GM12892 (cell line): Measurements from ENCODE around the gene CFAP299.

Source experiments
- DNase-seq: peaks from one replicate; pipeline ENCODE4 v3.0.0; 2011; ENCODE audit not compliant: insufficient read length
- FAIRE-seq: peaks from 2 replicates; lab custom pipeline; 2011; peaks lifted over from hg19 to GRCh38; lab: Jason Lieb, UNC
- POLR2A ChIP-seq: IDR thresholded peaks from 2 replicates; pipeline ENCODE4 v1.6.1; 2011; ENCODE audit warnings: low read depth, low read length, control low read depth
- POLR2AphosphoS5 ChIP-seq: IDR thresholded peaks from 2 replicates; pipeline ENCODE4 v1.6.1; 2011; ENCODE audit warnings: low read depth, low read length, control low read depth
- TAF1 ChIP-seq: IDR thresholded peaks from 2 replicates; pipeline ENCODE4 v1.6.1; 2011; ENCODE audit warnings: low read depth, mild to moderate bottlenecking, control low read depth, low read length, borderline replicate concordance

The CFAP299 gene

DNA sequence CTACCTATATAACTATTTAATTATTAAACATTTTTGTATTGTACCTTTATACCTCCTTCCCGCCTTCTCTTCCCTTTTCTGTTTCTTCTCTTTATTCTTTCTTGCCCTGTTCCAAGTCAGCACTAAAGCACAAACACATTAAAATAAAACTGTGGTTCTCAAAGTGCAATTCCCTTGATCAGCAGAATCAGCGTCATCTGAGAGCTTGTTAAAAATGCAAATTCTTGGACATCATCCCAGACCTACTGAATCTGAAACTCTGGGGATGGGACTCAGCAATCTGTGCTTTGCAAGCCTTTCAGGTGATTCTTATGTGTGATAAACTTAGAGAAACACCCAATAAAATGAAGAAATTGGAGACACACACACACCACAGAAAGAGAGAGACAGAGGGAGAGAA is 516.5 kb downstream of the CFAP299 start:
- DNase-seq (no peak), FAIRE-seq (no peak)
- TF ChIP-seq POLR2AphosphoS5: no peak
- no peak for TF ChIP-seq POLR2A
- no peak for TF ChIP-seq TAF1

DNA sequence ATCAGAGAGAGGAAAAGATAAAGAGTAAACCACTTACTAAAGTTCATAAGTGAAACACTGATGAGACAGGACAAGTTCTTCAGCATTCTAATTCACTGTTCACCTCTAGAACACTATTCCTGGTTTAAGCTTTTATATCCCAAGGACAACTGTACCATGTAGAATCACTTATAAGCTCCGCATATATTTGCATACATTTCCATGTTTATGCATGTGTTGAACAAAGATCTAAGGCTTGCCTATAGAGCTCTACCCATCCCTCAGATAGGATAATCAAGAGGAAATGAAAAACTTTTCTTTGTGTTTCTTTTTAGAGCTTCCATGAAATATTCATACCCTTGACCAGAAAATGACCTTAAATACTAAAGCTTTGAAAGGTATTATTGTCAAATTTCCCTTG is 538.0 kb downstream of the CFAP299 start:
- FAIRE-seq (no peak), DNase-seq (no peak)
- TF ChIP-seq TAF1 (no peak), POLR2A (no peak), POLR2AphosphoS5 (no peak)

DNA sequence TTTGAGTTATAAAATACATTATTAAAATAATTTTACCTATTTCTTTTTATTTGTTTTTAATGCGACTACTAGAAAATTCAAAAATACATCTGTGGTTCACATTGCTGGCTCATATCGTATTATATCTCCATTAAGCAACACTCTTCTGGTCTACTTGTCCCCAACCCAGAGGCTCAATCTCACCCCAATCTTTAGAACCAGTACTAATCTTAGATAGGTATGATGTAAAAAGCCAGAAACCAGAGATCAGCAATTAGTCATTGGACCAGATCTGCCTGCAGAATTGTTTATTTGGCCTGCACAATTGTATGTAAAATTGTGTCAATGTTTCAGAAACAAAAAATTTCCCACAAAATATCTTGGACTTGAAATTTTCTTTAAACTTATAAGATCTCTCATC is 539.4 kb downstream of the CFAP299 start:
- FAIRE-seq (no peak), DNase-seq (no peak)
- TF ChIP-seq TAF1 (no peak), POLR2AphosphoS5 (no peak), POLR2A (no peak)

DNA sequence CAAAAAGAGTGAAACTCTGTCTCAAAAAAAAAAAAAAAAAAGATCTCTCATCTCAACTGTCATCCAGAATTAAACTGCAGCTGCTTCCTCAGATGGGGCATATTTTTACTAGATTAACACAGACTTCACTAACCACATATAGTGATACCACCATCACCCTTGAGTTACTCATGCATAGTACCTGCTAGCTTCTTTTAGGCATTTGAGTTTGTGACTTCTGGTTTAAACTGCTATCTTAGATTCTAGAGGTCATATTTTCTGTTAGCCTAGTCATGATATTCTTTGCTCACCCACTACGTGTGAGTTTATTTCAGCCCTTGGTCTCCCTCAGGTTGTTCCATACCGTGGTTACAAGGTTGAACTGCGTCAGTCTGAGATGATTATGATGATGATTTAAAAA is 540.1 kb downstream of the CFAP299 start:
- no peak for TF ChIP-seq POLR2AphosphoS5
- TF ChIP-seq TAF1: no peak
- no peak for TF ChIP-seq POLR2A
- FAIRE-seq: peak; percentile 92
- DNase-seq: peak; percentile 11

DNA sequence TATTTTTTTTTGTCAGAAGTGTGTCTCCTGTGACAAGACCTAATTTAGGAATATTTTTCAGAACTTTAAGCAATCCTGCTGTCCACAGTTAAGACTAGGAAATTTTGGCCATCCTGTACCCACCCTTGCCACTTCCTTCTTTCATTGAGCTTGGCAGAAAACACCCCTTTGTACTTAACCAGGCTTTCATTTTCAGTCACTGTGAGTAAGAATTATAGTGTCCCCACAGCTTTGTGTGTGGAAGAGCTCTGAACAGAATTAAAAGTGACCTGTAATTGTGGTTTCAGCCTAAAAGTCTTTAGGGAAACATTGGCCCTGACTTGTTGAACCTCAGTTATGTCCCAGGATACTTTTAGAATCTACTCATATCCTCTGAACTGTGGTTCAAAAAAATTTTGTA is 541.3 kb downstream of the CFAP299 start:
- DNase-seq (peak; percentile 5), FAIRE-seq (peak; percentile 70)
- no peak for TF ChIP-seq POLR2A
- TF ChIP-seq POLR2AphosphoS5: no peak
- TF ChIP-seq TAF1: no peak

DNA sequence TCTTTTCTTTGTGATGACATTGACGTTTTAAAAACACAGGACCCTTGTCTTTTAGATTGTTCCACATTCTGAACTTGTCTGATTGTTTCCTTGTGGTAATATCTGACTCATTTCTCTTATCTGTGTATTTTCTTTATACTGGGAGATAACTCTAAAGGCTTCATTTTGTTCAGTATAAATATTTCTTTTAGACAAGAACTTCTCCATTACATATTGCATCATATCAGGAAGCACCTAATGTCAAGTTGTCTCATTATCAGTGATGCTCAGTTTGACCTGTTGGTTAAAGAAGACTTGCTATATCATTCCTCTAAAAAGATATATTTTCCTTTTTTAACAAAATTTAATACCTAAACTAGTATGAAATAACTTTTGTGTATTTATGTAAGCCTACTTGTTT is 542.7 kb downstream of the CFAP299 start:
- DNase-seq (no peak), FAIRE-seq (no peak)
- TF ChIP-seq TAF1: no peak
- TF ChIP-seq POLR2A: no peak
- TF ChIP-seq POLR2AphosphoS5: no peak

DNA sequence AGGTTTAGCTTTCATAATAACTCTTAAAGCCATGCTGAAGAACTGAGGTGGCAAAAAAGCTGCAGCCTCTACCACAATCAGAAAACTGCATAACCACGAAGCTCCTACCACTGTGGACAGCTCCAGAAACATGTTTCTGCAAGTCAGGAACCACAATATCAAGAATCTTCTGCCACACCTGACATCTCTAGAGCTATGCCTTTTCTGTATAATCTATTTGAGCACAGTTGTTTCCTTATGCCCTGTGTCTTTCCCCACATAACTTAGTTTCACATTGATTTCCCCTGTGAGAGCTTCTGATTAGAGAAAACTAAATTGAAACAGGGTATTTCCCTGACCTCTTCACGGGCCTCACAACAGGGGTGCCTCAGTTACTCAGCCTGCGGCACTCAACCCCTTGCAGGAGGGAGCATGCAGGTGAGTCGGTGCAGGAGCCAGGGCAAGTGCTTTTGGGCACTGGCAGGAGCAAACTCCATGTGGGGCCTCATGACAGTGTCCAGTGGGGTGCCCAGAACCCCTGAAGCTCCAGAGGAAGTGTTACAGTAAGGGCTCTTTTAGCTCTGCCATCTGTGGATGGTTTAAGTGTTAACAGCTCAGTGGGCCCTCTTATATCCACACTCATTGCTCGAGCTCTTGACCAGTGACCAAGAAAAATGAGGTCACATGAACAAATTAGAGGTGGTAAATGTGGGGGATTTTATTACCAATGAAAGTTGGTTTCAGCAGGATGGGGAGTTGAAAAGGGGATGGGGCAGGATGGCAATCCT is 562.2 kb downstream of the CFAP299 start:
- TF ChIP-seq POLR2A: no peak
- TF ChIP-seq TAF1: no peak
- no peak for TF ChIP-seq POLR2AphosphoS5
- DNase-seq: no peak
- FAIRE-seq: peak; percentile 53

DNA sequence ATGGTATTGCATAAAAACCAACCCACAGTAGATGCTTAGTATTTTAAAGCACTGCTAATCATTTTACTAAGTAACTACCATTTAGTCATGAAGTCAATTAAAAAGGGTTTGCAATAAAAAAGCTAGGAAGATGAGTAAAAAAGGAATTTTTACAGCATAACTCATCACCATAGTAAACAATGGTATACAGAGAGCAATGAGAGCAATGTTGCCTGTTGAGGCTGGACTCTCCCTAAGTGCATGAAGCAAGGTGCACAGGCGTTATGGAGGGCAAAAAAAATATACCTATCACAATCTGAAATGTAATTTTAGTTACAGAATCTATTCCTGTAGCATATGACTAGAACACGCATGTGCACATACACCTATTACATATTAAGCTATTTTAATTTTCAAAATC is 565.4 kb downstream of the CFAP299 start:
- no peak for TF ChIP-seq POLR2A
- no peak for TF ChIP-seq TAF1
- TF ChIP-seq POLR2AphosphoS5: no peak
- DNase-seq (no peak), FAIRE-seq (no peak)

DNA sequence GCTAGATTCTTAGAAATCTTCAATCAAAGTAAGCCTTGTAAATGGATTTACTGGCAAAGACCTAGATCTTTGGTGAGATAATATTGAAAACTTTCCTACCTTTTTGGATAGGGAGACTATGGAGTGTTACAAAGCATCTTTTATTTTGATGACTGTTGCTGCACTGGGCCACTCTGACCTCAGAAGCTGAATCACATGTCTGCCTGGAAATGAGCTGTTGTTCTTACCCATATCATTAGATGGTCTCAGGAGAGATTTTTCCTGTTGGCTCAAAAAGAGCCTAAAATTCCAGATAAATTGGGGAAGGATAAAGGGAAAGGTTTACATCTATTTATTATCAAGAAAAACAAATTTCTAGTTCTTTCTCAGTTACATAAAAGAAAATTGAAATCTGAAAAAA is 567.5 kb downstream of the CFAP299 start:
- DNase-seq (no peak), FAIRE-seq (no peak)
- TF ChIP-seq POLR2A: no peak
- no peak for TF ChIP-seq TAF1
- TF ChIP-seq POLR2AphosphoS5: no peak

DNA sequence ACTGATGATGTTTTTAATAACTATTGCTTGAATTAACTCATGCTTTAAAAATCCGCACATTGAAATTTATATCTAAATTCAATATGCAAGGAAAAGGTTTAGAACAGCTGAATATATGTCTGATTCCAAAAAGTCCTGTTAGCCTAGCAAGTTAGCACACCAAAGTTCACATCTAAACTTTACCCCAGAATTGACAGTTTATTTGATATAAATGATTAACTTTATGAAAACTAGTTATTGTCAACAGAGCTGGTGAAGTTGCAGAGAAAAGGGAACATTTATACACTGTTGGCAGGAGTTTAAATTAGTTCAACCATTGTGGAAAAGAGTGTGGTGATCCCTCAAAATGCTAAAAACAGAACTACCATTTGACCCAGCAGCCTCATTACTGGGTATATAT is 574.4 kb downstream of the CFAP299 start:
- FAIRE-seq (no peak), DNase-seq (no peak)
- TF ChIP-seq POLR2A (no peak), POLR2AphosphoS5 (no peak), TAF1 (no peak)

DNA sequence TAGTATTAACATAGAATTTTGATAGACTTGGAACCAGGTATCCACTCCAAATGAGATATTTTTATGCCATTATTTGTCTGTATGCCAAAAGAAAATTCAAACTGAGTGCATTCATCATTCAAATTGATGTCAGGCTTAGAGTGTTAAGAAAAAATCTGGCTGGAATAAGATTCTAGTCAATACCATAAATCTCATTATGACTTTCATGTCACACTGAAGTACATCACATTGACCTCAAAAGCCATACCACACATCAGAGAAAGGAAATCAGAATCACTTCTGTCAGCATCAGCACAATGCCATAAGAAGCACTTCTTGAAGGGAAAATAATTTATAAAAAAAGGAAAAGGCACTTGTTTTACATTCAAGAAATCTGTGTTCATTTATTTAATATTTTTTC is 575.9 kb downstream of the CFAP299 start:
- no peak for DNase-seq
- FAIRE-seq: no peak
- no peak for TF ChIP-seq POLR2AphosphoS5

DNA sequence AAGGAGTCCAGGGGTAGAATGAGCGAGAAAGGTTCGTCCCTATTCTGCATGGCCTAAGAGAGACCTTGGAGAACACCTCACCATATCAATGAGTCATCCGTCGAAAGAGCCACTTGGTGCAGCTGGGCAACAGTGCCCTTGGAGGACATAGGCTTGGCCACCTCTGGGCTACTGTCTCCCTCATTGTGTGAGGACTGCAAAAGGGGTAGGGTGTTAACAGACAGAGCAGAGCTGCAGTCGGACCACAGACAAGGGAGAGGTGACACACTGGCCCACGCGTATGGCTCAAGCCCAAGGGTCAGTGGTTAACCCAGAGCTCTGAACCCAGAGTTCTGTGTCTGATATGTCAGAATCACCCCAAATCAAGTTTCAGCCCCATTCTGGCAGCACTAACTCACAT is 576.8 kb downstream of the CFAP299 start:
- TF ChIP-seq POLR2A (no peak), TAF1 (no peak), POLR2AphosphoS5 (no peak)
- FAIRE-seq (peak; percentile 33), DNase-seq (no peak)

DNA sequence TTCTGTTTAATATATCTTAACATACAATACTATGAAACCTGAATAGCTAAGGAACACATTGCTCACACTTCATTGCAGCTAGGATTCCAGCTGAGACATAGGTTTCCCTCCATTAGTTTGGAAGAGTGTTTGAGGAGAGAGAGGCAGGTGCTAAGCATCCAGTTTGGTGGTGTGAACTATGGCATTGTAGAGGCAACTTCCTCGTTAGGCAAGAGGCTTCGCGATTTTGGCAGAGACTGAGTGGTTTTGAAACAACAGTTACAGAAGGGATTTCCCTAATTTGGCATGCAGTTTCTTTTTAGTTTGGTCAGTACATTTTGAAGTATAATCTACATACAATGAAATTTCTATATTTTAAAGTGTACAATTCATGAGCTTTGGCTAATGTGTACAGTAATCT is 577.9 kb downstream of the CFAP299 start:
- FAIRE-seq: peak; percentile 56
- DNase-seq: no peak
- no peak for TF ChIP-seq POLR2AphosphoS5
- TF ChIP-seq POLR2A: no peak
- TF ChIP-seq TAF1: no peak
